HEK293 (cell line): ENCODE data around the gene RFPL1.

Source experiments
- CTCF ChIA-PET: fragments of 350-600 bp; formaldehyde crosslinking; extraction: SDS; loops from one replicate; lab custom pipeline; 2021; ENCODE audit warnings: antibody characterized with exemption; lab: Yijun Ruan, JAX
- POLR2A ChIA-PET: fragments of 300-600 bp; formaldehyde crosslinking; extraction: SDS; loops from one replicate; lab custom pipeline; 2020; ENCODE audit warnings: antibody characterized with exemption, inconsistent platforms; lab: Yijun Ruan, JAX
- H3K27ac ChIP-seq: fragments of 200-500 bp; sonication (Bioruptor generic); 2 replicates; pipeline ENCODE4 v1.5.1; 2014; ENCODE audit warnings: low read depth, low read length, control low read depth, inconsistent platforms; ENCODE audit errors: extremely low read depth
- H3K36me3 ChIP-seq, 2 experiments: fragments of 200-500 bp in 1 of 2; sonication (Bioruptor generic) in 1 of 2; 1 replicate in 1 of 2; 2 replicates in 1 of 2; pipeline ENCODE4 v1.5.1; 2014 to 2017; ENCODE audit warnings: inconsistent platforms in 2 of 2, low read length in 2 of 2; ENCODE audit not compliant: control insufficient read depth in 2 of 2, insufficient read depth in 1 of 2
- H3K4me1 ChIP-seq: fragments of 200-500 bp; sonication (Bioruptor generic); 2 replicates; pipeline ENCODE4 v1.5.1; 2014; ENCODE audit warnings: mild to moderate bottlenecking, low read length, inconsistent platforms; ENCODE audit not compliant: control insufficient read depth, insufficient read depth
- H3K4me3 ChIP-seq: 2 replicates; pipeline ENCODE4 v1.5.1; 2011; ENCODE audit warnings: low read depth, mild to moderate bottlenecking, control low read depth, low read length, moderate library complexity
- H3K9me3 ChIP-seq: fragments of 200-500 bp; sonication (Bioruptor generic); 2 replicates; pipeline ENCODE4 v1.5.1; 2014; ENCODE audit warnings: low read depth, low read length, inconsistent platforms; ENCODE audit not compliant: control insufficient read depth, insufficient read depth
- BCL11B ChIP-seq: fragments of 450-650 bp; formaldehyde crosslinking; IDR thresholded peaks from 2 replicates; pipeline ENCODE4 v1.5.1; 2016; ENCODE audit warnings: low read depth, missing biosample characterization, missing genetic modification characterization
- KLF8 ChIP-seq: fragments of 450-650 bp; formaldehyde crosslinking; IDR thresholded peaks from 2 replicates; pipeline ENCODE4 v1.5.1; 2016; ENCODE audit warnings: missing biosample characterization, missing genetic modification characterization
- OVOL3 ChIP-seq: fragments of 450-650 bp; formaldehyde crosslinking; IDR thresholded peaks from 2 replicates; pipeline ENCODE4 v1.5.1; 2016; ENCODE audit warnings: missing biosample characterization, missing genetic modification characterization
- REST ChIP-seq: fragments of 450-650 bp; formaldehyde crosslinking; IDR thresholded peaks from 2 replicates; pipeline ENCODE4 v1.5.1; 2016; ENCODE audit warnings: missing biosample characterization, missing genetic modification characterization
- SALL2 ChIP-seq: fragments of 450-650 bp; formaldehyde crosslinking; IDR thresholded peaks from 2 replicates; pipeline ENCODE4 v1.5.0; 2017; ENCODE audit warnings: missing biosample characterization, mild to moderate bottlenecking, missing genetic modification characterization, borderline replicate concordance
- SCRT1 ChIP-seq: fragments of 450-650 bp; formaldehyde crosslinking; IDR thresholded peaks from 2 replicates; pipeline ENCODE4 v1.5.1; 2016; ENCODE audit warnings: missing biosample characterization, missing genetic modification characterization, borderline replicate concordance
- SCRT2 ChIP-seq: fragments of 450-650 bp; formaldehyde crosslinking; IDR thresholded peaks from 2 replicates; pipeline ENCODE4 v1.5.1; 2016; ENCODE audit warnings: missing biosample characterization, missing genetic modification characterization
- ZBTB17 ChIP-seq: fragments of 450-650 bp; formaldehyde crosslinking; IDR thresholded peaks from 2 replicates; pipeline ENCODE4 v1.5.1; 2016; ENCODE audit warnings: missing biosample characterization, missing genetic modification characterization
- ZBTB48 ChIP-seq: fragments of 450-650 bp; formaldehyde crosslinking; IDR thresholded peaks from 2 replicates; pipeline ENCODE4 v1.5.1; 2016; ENCODE audit warnings: missing biosample characterization, missing genetic modification characterization
- ZFP41 ChIP-seq: fragments of 450-650 bp; formaldehyde crosslinking; IDR thresholded peaks from 2 replicates; pipeline ENCODE4 v1.5.1; 2016; ENCODE audit warnings: missing biosample characterization, missing genetic modification characterization, borderline replicate concordance
- ZNF121 ChIP-seq: fragments of 450-650 bp; formaldehyde crosslinking; IDR thresholded peaks from 2 replicates; pipeline ENCODE4 v1.5.1; 2016; ENCODE audit warnings: missing biosample characterization, missing genetic modification characterization
- ZNF18 ChIP-seq: fragments of 450-650 bp; formaldehyde crosslinking; IDR thresholded peaks from 2 replicates; pipeline ENCODE4 v1.5.1; 2016; ENCODE audit warnings: missing biosample characterization, missing genetic modification characterization
- ZNF184 ChIP-seq: fragments of 450-650 bp; IDR thresholded peaks from 2 replicates; pipeline ENCODE4 v1.5.1; 2018; ENCODE audit warnings: missing biosample characterization, mild to moderate bottlenecking, missing genetic modification characterization
- ZNF354C ChIP-seq: fragments of 450-650 bp; formaldehyde crosslinking; IDR thresholded peaks from 2 replicates; pipeline ENCODE4 v1.5.1; 2016; ENCODE audit warnings: missing biosample characterization, missing genetic modification characterization, low read depth, borderline replicate concordance
- ZNF366 ChIP-seq: fragments of 450-650 bp; formaldehyde crosslinking; conservative IDR thresholded peaks from 2 replicates; pipeline ENCODE4 v1.5.1; 2016; ENCODE audit warnings: missing biosample characterization, missing genetic modification characterization
- ZNF423 ChIP-seq: fragments of 450-650 bp; formaldehyde crosslinking; IDR thresholded peaks from 2 replicates; pipeline ENCODE4 v1.5.1; 2016; ENCODE audit warnings: missing biosample characterization, missing genetic modification characterization
- ZNF514 ChIP-seq: fragments of 450-650 bp; formaldehyde crosslinking; IDR thresholded peaks from 2 replicates; pipeline ENCODE4 v1.5.1; 2016; ENCODE audit warnings: missing biosample characterization, missing genetic modification characterization
- ZNF560 ChIP-seq: fragments of 450-650 bp; formaldehyde crosslinking; IDR thresholded peaks from 2 replicates; pipeline ENCODE4 v1.5.1; 2017; ENCODE audit warnings: missing biosample characterization, missing genetic modification characterization, borderline replicate concordance
- ZNF626 ChIP-seq: fragments of 450-650 bp; sonication (Bioruptor Pico); formaldehyde crosslinking; IDR thresholded peaks from 2 replicates; pipeline ENCODE4 v1.5.1; 2018; ENCODE audit warnings: missing biosample characterization, missing genetic modification characterization, inconsistent platforms
- ZNF654 ChIP-seq: fragments of 450-650 bp; formaldehyde crosslinking; IDR thresholded peaks from 2 replicates; pipeline ENCODE4 v1.5.1; 2016; ENCODE audit warnings: low read depth, missing biosample characterization, missing genetic modification characterization
- ZNF777 ChIP-seq: fragments of 450-650 bp; formaldehyde crosslinking; IDR thresholded peaks from 2 replicates; pipeline ENCODE4 v1.5.1; 2017; ENCODE audit warnings: missing biosample characterization, missing genetic modification characterization, borderline replicate concordance
- ZNF830 ChIP-seq: fragments of 450-650 bp; IDR thresholded peaks from 2 replicates; pipeline ENCODE4 v1.5.0; 2018; ENCODE audit warnings: missing biosample characterization, missing genetic modification characterization, low read depth, mild to moderate bottlenecking, moderate library complexity
- ZSCAN16 ChIP-seq: fragments of 450-650 bp; formaldehyde crosslinking; IDR thresholded peaks from 2 replicates; pipeline ENCODE4 v1.5.1; 2016; ENCODE audit warnings: missing biosample characterization, missing genetic modification characterization
- TF ChIP-seq, protein P1 (sequence below): fragments of 450-650 bp; formaldehyde crosslinking; IDR thresholded peaks from 2 replicates; pipeline ENCODE4 v1.5.1; 2017; ENCODE audit warnings: missing biosample characterization, missing genetic modification characterization
- TF ChIP-seq, protein P2 (sequence below): fragments of 450-650 bp; formaldehyde crosslinking; IDR thresholded peaks from 2 replicates; pipeline ENCODE4 v1.5.1; 2016; ENCODE audit warnings: missing biosample characterization, missing genetic modification characterization

RFPL1 gene

DNA sequence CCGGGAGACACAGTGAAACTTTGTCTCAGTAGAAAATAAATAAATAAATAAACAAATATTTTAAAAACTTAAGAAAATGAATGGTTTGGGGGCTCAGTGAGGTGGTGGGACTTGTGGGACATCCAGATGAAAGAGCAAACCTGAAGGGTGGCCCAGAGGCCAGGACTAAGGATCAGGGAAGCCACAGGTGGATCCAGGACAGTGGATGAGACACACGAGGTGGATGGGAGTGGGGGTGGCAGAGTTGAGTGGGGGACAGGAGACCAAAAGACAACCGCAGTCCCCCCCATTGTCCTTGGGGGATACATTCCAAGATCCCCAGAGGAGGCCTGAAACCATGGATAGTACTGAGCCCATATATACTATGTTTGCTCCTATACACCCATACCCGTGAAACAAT, 7.1 kb downstream of the RFPL1 start:
- no peaks in the 10 kb centered on the region for H3K4me1 ChIP-seq
- H3K27ac ChIP-seq = no peak overlapping the region
- POLR2A ChIA-PET = no interaction called here
- CTCF ChIA-PET = no interaction called here
- no peaks in the 10 kb centered on the region for H3K9me3 ChIP-seq
- no peak overlapping the region for H3K4me3 ChIP-seq
- TF ChIP-seq SCRT1 (peak; percentile 64; the same call in 1 of the 2 replicates), SALL2 (tag by site-specific recombination) (no peak), ZNF121 (tag by site-specific recombination) (no peak), ZNF626 (tag by site-specific recombination) (no peak), ZFP41 (tag by site-specific recombination) (no peak), SCRT2 (peak; percentile 62), ZNF560 (tag by site-specific recombination) (no peak)
- H3K36me3 ChIP-seq = no peaks in the 10 kb centered on the region

DNA sequence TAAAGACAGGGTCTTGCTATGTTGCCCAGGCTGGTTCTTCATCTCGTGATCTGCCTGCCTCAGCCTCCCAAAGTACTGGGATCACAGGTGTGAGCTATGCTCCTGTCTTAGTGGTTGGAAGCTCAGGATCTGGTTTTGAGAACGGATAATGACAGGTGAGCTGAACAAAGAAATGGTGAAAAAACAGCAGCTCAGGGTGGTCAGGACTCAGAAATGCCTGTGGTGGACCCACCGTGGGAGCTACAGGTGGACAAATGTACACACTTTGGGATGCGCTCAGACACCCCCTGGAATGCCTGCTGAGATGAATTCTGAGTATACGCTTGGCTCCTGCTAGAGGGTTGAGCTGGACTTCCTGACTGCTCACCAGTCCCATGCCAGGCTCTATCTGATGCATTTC, 9.5 kb downstream of the RFPL1 start:
- CTCF ChIA-PET = interaction anchor here (1.1 kb wide), 1 partner anchor 22 kb away, joined by 3 read pairs; no protein-coding TSS in a partner anchor
- Histone ChIP-seq H3K4me1 (no peaks in the 10 kb centered on the region), H3K4me3 (no peak overlapping the region), H3K9me3 (no peaks in the 10 kb centered on the region), H3K27ac (no peak overlapping the region), H3K36me3 (no peaks in the 10 kb centered on the region)
- no peak for TF ChIP-seq ZBTB17 (tag by site-specific recombination)
- TF ChIP-seq ZBTB48 = no peak
- TF ChIP-seq ZNF654 (tag by site-specific recombination) = no peak
- TF ChIP-seq KLF8 = no peak
- no peak for TF ChIP-seq ZNF830 (tag by site-specific recombination)
- no peak for TF ChIP-seq ZNF184 (tag by site-specific recombination)
- no peak for TF ChIP-seq ZSCAN16 (tag by site-specific recombination)
- TF ChIP-seq, protein P1, sequence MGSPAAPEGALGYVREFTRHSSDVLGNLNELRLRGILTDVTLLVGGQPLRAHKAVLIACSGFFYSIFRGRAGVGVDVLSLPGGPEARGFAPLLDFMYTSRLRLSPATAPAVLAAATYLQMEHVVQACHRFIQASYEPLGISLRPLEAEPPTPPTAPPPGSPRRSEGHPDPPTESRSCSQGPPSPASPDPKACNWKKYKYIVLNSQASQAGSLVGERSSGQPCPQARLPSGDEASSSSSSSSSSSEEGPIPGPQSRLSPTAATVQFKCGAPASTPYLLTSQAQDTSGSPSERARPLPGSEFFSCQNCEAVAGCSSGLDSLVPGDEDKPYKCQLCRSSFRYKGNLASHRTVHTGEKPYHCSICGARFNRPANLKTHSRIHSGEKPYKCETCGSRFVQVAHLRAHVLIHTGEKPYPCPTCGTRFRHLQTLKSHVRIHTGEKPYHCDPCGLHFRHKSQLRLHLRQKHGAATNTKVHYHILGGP (tag by site-specific recombination) = no peak
- TF ChIP-seq ZNF366 (tag by site-specific recombination) = no peak
- TF ChIP-seq ZNF121 (tag by site-specific recombination) = no peak
- POLR2A ChIA-PET = no interaction called here

GRCh38 chr22:29449296-29449875, 11.0 kb downstream of the RFPL1 start:
- H3K36me3 ChIP-seq = no peaks in the 10 kb centered on the region
- no peaks in the 10 kb centered on the region for H3K4me1 ChIP-seq
- ChIA-PET CTCF (interaction anchor here (0.7 kb wide), 1 partner anchor 22 kb away, joined by 4 read pairs; no protein-coding TSS in a partner anchor), POLR2A (no interaction called here)
- H3K4me3 ChIP-seq = no peak overlapping the region
- no peaks in the 10 kb centered on the region for H3K9me3 ChIP-seq
- H3K27ac ChIP-seq = no peak overlapping the region
- TF ChIP-seq, protein P2, sequence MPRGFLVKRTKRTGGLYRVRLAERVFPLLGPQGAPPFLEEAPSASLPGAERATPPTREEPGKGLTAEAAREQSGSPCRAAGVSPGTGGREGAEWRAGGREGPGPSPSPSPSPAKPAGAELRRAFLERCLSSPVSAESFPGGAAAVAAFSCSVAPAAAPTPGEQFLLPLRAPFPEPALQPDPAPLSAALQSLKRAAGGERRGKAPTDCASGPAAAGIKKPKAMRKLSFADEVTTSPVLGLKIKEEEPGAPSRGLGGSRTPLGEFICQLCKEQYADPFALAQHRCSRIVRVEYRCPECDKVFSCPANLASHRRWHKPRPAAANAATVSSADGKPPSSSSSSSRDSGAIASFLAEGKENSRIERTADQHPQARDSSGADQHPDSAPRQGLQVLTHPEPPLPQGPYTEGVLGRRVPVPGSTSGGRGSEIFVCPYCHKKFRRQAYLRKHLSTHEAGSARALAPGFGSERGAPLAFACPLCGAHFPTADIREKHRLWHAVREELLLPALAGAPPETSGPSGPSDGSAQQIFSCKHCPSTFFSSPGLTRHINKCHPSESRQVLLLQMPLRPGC (tag by site-specific recombination) = no peak
- no peak for TF ChIP-seq ZNF423
- TF ChIP-seq SCRT1 = no peak
- no peak for TF ChIP-seq BCL11B (tag by site-specific recombination)
- no peak for TF ChIP-seq REST
- no peak for TF ChIP-seq ZNF777 (tag by site-specific recombination)
- TF ChIP-seq ZNF354C (tag by site-specific recombination) = no peak
- no peak for TF ChIP-seq ZNF18 (tag by site-specific recombination)
- no peak for TF ChIP-seq ZNF514
- TF ChIP-seq OVOL3 (tag by site-specific recombination) = no peak
